Fibroblast of pulmonary artery (primary cell): ENCODE results near the gene GARS1.

ENCODE experiments used
- DNase-seq: peaks from one replicate; pipeline ENCODE4 v3.0.0-alpha.2; 2010; ENCODE audit warnings: low read depth
- H3K4me3 ChIP-seq: replicated peaks from 2 replicates; pipeline ENCODE4 v1.5.1; 2011; ENCODE audit warnings: low read depth, mild to moderate bottlenecking, control low read depth, low read length, moderate library complexity
- CTCF ChIP-seq: IDR thresholded peaks from 2 replicates; pipeline ENCODE4 v1.5.1; 2011; ENCODE audit warnings: mild to moderate bottlenecking, control low read depth, low read length, inconsistent platforms; ENCODE audit errors: missing control alignments

The GARS1 gene

GRCh38 chr7:30679664-30680063, 85.0 kb downstream of the GARS1 start:
- no peak for DNase-seq
- no peak for TF ChIP-seq CTCF
- H3K4me3 ChIP-seq: no peak overlapping the region

GRCh38 chr7:30681331-30681797, 86.7 kb downstream of the GARS1 start:
- H3K4me3 ChIP-seq: no peak overlapping the region
- no peak for TF ChIP-seq CTCF

GRCh38 chr7:30681815-30682211, 87.1 kb downstream of the GARS1 start:
- no peak for DNase-seq
- no peak overlapping the region for H3K4me3 ChIP-seq
- TF ChIP-seq CTCF: no peak

More at GRCh38 chr7:30681331-30681797, 86.7 kb downstream of the GARS1 start:
- no peak for DNase-seq

GRCh38 chr7:30682212-30683083, 87.8 kb downstream of the GARS1 start, which contains the start of gene CRHR2:
CRHR2 (minus strand) TSS chr7:30682456; CDS start chr7:30682280, 176 bp downstream.
- H3K4me3 ChIP-seq: no peak within 1 kb of the TSS
- no peak for DNase-seq
- peak; percentile 6 for TF ChIP-seq CTCF

GRCh38 chr7:30683306-30683705, 88.6 kb downstream of the GARS1 start:
- no peak for DNase-seq
- H3K4me3 ChIP-seq: no peak overlapping the region
- no peak for TF ChIP-seq CTCF
